Testis (tissue), 3 donors: ENCODE measurements around the gene LRP10. TPM values are rescaled to one million over a fixed set of nuclear protein-coding genes. Genes with fewer than 3 reads are reported as not detected.

ENCODE experiments used
- DNase-seq: peaks from one replicate; pipeline ENCODE4 v3.0.0-alpha.2; 2019
- H3K27ac ChIP-seq, 2 donors: fragments of 200-600 bp; sonication (generic); one replicate each; pipeline ENCODE4 v1.5.1; 2019
- H3K27me3 ChIP-seq: fragments of 200-600 bp; sonication (generic); one replicate; pipeline ENCODE4 v1.5.1; 2019
- H3K36me3 ChIP-seq: fragments of 200-600 bp; sonication (generic); one replicate; pipeline ENCODE4 v1.5.1; 2017; ENCODE audit warnings: low read depth; ENCODE audit errors: missing control alignments
- H3K4me1 ChIP-seq: fragments of 200-600 bp; sonication (generic); one replicate; pipeline ENCODE4 v1.5.1; 2019
- H3K4me3 ChIP-seq, 2 donors: fragments of 200-600 bp; sonication (generic); one replicate each; pipeline ENCODE4 v1.5.1; 2017 to 2019
- H3K9me3 ChIP-seq: fragments of 200-600 bp; sonication (generic); one replicate; pipeline ENCODE4 v1.5.1; 2017
- CTCF ChIP-seq, 3 experiments: fragments of 450-650 bp in 2 of 3; fragments of 200-600 bp in 1 of 3; sonication (generic) in 1 of 3; IDR thresholded peaks; one replicate each; pipeline ENCODE4 v1.5.1; 2016 to 2019; ENCODE audit warnings: antibody characterized with exemption in 3 of 3, mild to moderate bottlenecking in 2 of 3, moderate library complexity in 1 of 3
- POLR2A ChIP-seq: fragments of 450-650 bp; IDR thresholded peaks from one replicate; pipeline ENCODE4 v1.6.1; 2017; ENCODE audit warnings: antibody characterized with exemption, mild to moderate bottlenecking, moderate library complexity
- WGBS, 2 donors: methylation state at CpG; one replicate each; pipeline ENCODE4 v1.1.5; 2018; 5-methylcytosine and 5-hydroxymethylcytosine counted together
- intact Hi-C: fragments of 100-400 bp; cut with DNase I; formaldehyde crosslinking; loops from one replicate; pipeline ENCODE4 v1.15.1; 2023; ENCODE audit warnings: low total_unique reads
- polyA plus RNA-seq: library from polyadenylated mRNA; stranded (reverse); fragments of 350-450 nt; fragmentation: Illumina TruSeq; extraction: RNeasy Lipid Tissue Mini Kit (QIAGEN cat#74804); gene quantifications from one replicate; pipeline ENCODE4 v1.2.3, GENCODE V29; 2014; ENCODE audit warnings: low read depth, low replicate concordance; ENCODE audit not compliant: insufficient read depth
- total RNA-seq, 2 donors: library from RNA; depleted of rRNA; stranded (reverse); fragments of >200 nt; gene quantifications; one replicate each; pipeline ENCODE4 v1.2.3, GENCODE V29; 2016

The LRP10 gene
- total and polyA plus RNA-seq, 3 donors from 2014 or later, result 41.3 to 67.7 (median 58.2) TPM

- Histone ChIP-seq H3K27me3 (no peaks in the 10 kb centered on the region), H3K27ac (peak overlapping the region; percentile 95), H3K4me3 (peak overlapping the region; percentile 69 to 92), H3K36me3 (no peaks in the 10 kb centered on the region), H3K4me1 (peaks cover 7% of the 10 kb centered on the region), H3K9me3 (no peaks in the 10 kb centered on the region)
- peak; percentile 64 for DNase-seq
- intact Hi-C loops, result no loop called here
- TF ChIP-seq POLR2A (no peak), CTCF (IDR thresholded peaks at IDR 0.05) (no peak)
- WGBS, 2 donors, result 0 to 1% methylated on average over 37 to 57 of the region's 57 CpGs
These were observed 34.3 kb upstream of the LRP10 start for GRCh38 chr14:22837114-22837749.

- intact Hi-C loops, result no loop called here
- WGBS, 2 donors, result 10 to 19% methylated on average over 14 to 25 of the region's 25 CpGs
- H3K4me3 ChIP-seq, result peak overlapping the region; percentile 69 to 92
- H3K4me1 ChIP-seq, result peaks cover 7% of the 10 kb centered on the region
- H3K27me3 ChIP-seq, result no peaks in the 10 kb centered on the region
- no peaks in the 10 kb centered on the region for H3K36me3 ChIP-seq
- TF ChIP-seq POLR2A, result no peak
- TF ChIP-seq CTCF (IDR thresholded peaks at IDR 0.05), result no peak
- peak overlapping the region; percentile 95 for H3K27ac ChIP-seq
- no peaks in the 10 kb centered on the region for H3K9me3 ChIP-seq
- peak; percentile 62 for DNase-seq
These were observed 33.6 kb upstream of the LRP10 start for GRCh38 chr14:22837750-22838538.

- peak overlapping the region; percentile 95 for H3K27ac ChIP-seq
- no peak for DNase-seq
- H3K9me3 ChIP-seq, result no peaks in the 10 kb centered on the region
- 28 to 36% methylated on average over 3 to 6 of the region's 6 CpGs for WGBS, 2 donors
- intact Hi-C loops, result no loop called here
- no peaks in the 10 kb centered on the region for H3K36me3 ChIP-seq
- no peaks in the 10 kb centered on the region for H3K27me3 ChIP-seq
- peak overlapping the region in 1 of 2 donors; percentile 92 for H3K4me3 ChIP-seq
- no peak for TF ChIP-seq POLR2A
- no peak for TF ChIP-seq CTCF (IDR thresholded peaks at IDR 0.05)
- peaks cover 7% of the 10 kb centered on the region for H3K4me1 ChIP-seq
These were observed 32.9 kb upstream of the LRP10 start for GRCh38 chr14:22838631-22839041.

GRCh38 chr14:22839159-22839779 lies 32.3 kb upstream of the LRP10 start:
- WGBS, 2 donors, result 49 to 52% methylated on average over 6 of the region's 6 CpGs
- TF ChIP-seq POLR2A, result no peak
- no peak for TF ChIP-seq CTCF (IDR thresholded peaks at IDR 0.05)
- Histone ChIP-seq H3K27ac (peak overlapping the region; percentile 95), H3K4me3 (peak overlapping the region in 1 of 2 donors; percentile 92), H3K27me3 (no peaks in the 10 kb centered on the region), H3K9me3 (no peaks in the 10 kb centered on the region), H3K36me3 (no peaks in the 10 kb centered on the region), H3K4me1 (peaks cover 7% of the 10 kb centered on the region)
- intact Hi-C loops, result no loop called here
- DNase-seq, result no peak
